ENCODE measurements around the gene CACNA2D3. TPM values are rescaled to one million over a fixed set of nuclear protein-coding genes. Genes with fewer than 3 reads are reported as not detected.
A peak's percentile ranks its signal among the peaks of the same experiment; 100 is the strongest.

CACNA2D3 gene
- total RNA-seq, 1 donor from 2014 or later, result 0.70 TPM

- FAIRE-seq, result no peak
- Mint-ChIP-seq H3K4me3 (ENCODE audit: unreplicated experiment) (no peak overlapping the region), H3K27me3 (ENCODE audit: low read depth, unreplicated experiment) (no peaks in the 10 kb centered on the region), H3K27ac (ENCODE audit: unreplicated experiment) (no peak overlapping the region), H3K4me1 (ENCODE audit: low read depth, unreplicated experiment) (peaks cover 11% of the 10 kb centered on the region), H3K36me3 (ENCODE audit: low read depth, unreplicated experiment) (no peaks in the 10 kb centered on the region), H3K9me3 (ENCODE audit: unreplicated experiment) (no peaks in the 10 kb centered on the region)
- no peak for TF ChIP-seq EZH2 (IDR thresholded peaks at IDR 0.05; ENCODE audit: insufficient read depth, low read length)
- no peak for TF ChIP-seq CTCF (IDR thresholded peaks at IDR 0.05; ENCODE audit: insufficient read depth, low read depth, low read length)
- no peak for DNase-seq (ENCODE audit: low read depth)
- no peak overlapping the region for H3K4me3 ChIP-seq (ENCODE audit: insufficient read depth, low read depth, low read length)
- no peaks in the 10 kb centered on the region for H3K4me1 ChIP-seq (ENCODE audit: insufficient read depth, low read length)
- H3K9me3 ChIP-seq (ENCODE audit: insufficient read depth, low read depth, low read length), result no peaks in the 10 kb centered on the region
- no peaks in the 10 kb centered on the region for H3K36me3 ChIP-seq (ENCODE audit: insufficient read depth, low read length)
- H3K27me3 ChIP-seq (ENCODE audit: insufficient read depth, low read length), result no peaks in the 10 kb centered on the region
- H4K20me1 ChIP-seq (ENCODE audit: insufficient read depth, low read length), result no peaks in the 10 kb centered on the region
- H3K27ac ChIP-seq (ENCODE audit: low read depth, low read length), result no peak overlapping the region
- no peaks in the 10 kb centered on the region for H3K79me2 ChIP-seq (ENCODE audit: insufficient read depth, low read length)
- H2AFZ ChIP-seq (ENCODE audit: low read depth, low read length), result no peak overlapping the region
- no peak overlapping the region for H3K4me2 ChIP-seq (ENCODE audit: low read length)
- H3K9ac ChIP-seq (ENCODE audit: low read length), result no peak overlapping the region
Observed at GRCh38 chr3:55012091-55012490, 889.7 kb downstream of the CACNA2D3 start.

GRCh38 chr3:55013145-55013925 lies 891.0 kb downstream of the CACNA2D3 start:
- H3K9me3 Mint-ChIP-seq (ENCODE audit: unreplicated experiment), result no peaks in the 10 kb centered on the region
- FAIRE-seq, result no peak

More at GRCh38 chr3:55013145-55013925, 891.0 kb downstream of the CACNA2D3 start:
- no peak overlapping the region for H3K9ac ChIP-seq (ENCODE audit: low read length)
- H3K36me3 ChIP-seq (ENCODE audit: insufficient read depth, low read length), result no peaks in the 10 kb centered on the region
- Mint-ChIP-seq H3K4me3 (ENCODE audit: unreplicated experiment) (no peak overlapping the region), H3K27ac (ENCODE audit: unreplicated experiment) (no peak overlapping the region), H3K27me3 (ENCODE audit: low read depth, unreplicated experiment) (no peaks in the 10 kb centered on the region), H3K4me1 (ENCODE audit: low read depth, unreplicated experiment) (peaks cover 11% of the 10 kb centered on the region), H3K36me3 (ENCODE audit: low read depth, unreplicated experiment) (no peaks in the 10 kb centered on the region)
- H3K4me1 ChIP-seq (ENCODE audit: insufficient read depth, low read length), result no peaks in the 10 kb centered on the region
- no peaks in the 10 kb centered on the region for H4K20me1 ChIP-seq (ENCODE audit: insufficient read depth, low read length)
- no peak overlapping the region for H3K4me3 ChIP-seq (ENCODE audit: insufficient read depth, low read depth, low read length)
- no peaks in the 10 kb centered on the region for H3K79me2 ChIP-seq (ENCODE audit: insufficient read depth, low read length)
- H3K4me2 ChIP-seq (ENCODE audit: low read length), result no peak overlapping the region
- no peak overlapping the region for H3K27ac ChIP-seq (ENCODE audit: low read depth, low read length)
- no peak overlapping the region for H2AFZ ChIP-seq (ENCODE audit: low read depth, low read length)
- no peaks in the 10 kb centered on the region for H3K27me3 ChIP-seq (ENCODE audit: insufficient read depth, low read length)
- TF ChIP-seq EZH2 (IDR thresholded peaks at IDR 0.05; ENCODE audit: insufficient read depth, low read length) (no peak), CTCF (IDR thresholded peaks at IDR 0.05; ENCODE audit: insufficient read depth, low read depth, low read length) (peak; percentile 41)
- no peak for DNase-seq (ENCODE audit: low read depth)
- no peaks in the 10 kb centered on the region for H3K9me3 ChIP-seq (ENCODE audit: insufficient read depth, low read depth, low read length)
